GM12878 (cell line): ENCODE data around the gene WWC2.

Source experiments
- BACH1 ChIP-seq: fragments of 450-650 bp; IDR thresholded peaks from 2 replicates; pipeline ENCODE4 v1.6.1; 2017; ENCODE audit warnings: mild to moderate bottlenecking, borderline replicate concordance
- CEBPZ ChIP-seq: fragments of 150-350 bp; IDR thresholded peaks from 2 replicates; pipeline ENCODE4 v1.6.1; 2016; ENCODE audit warnings: low read depth, low read length
- CTCF ChIP-seq, 3 experiments: IDR thresholded peaks in 2 of 3; conservative IDR thresholded peaks in 1 of 3; 2 replicates each; pipeline ENCODE4 v1.5.1; 2011; ENCODE audit warnings: low read depth in 3 of 3, low read length in 3 of 3, mild to moderate bottlenecking in 3 of 3, control low read depth in 2 of 3, moderate library complexity in 2 of 3, inconsistent platforms in 1 of 3, mixed read lengths in 1 of 3; ENCODE audit not compliant: control insufficient read depth in 2 of 3, insufficient read depth in 1 of 3; ENCODE audit errors: extremely low read depth in 1 of 3
- EED ChIP-seq: sonication (generic); IDR thresholded peaks from 2 replicates; pipeline ENCODE4 v1.6.1; 2016; ENCODE audit warnings: antibody characterized with exemption, low read depth
- EP300 ChIP-seq, 2 experiments: fragments of 150-350 bp in 1 of 2; IDR thresholded peaks; 2 replicates each; pipeline ENCODE4 v1.6.1; 2011 to 2012; ENCODE audit warnings: low read depth in 2 of 2, low read length in 2 of 2, borderline replicate concordance in 1 of 2, improper control_type of control experiment in 1 of 2, inconsistent platforms in 1 of 2; ENCODE audit not compliant: control insufficient read depth in 1 of 2
- EZH2 ChIP-seq: IDR thresholded peaks from 2 replicates; pipeline ENCODE4 v1.6.1; 2012; ENCODE audit warnings: low read depth, mild to moderate bottlenecking, control low read depth, inconsistent platforms, low read length, borderline replicate concordance; ENCODE audit not compliant: control insufficient read depth
- FOXK2 ChIP-seq: fragments of 450-650 bp; IDR thresholded peaks from 2 replicates; pipeline ENCODE4 v1.6.1; 2017; ENCODE audit warnings: mild to moderate bottlenecking, moderate library complexity
- GABPA ChIP-seq: IDR thresholded peaks from 2 replicates; pipeline ENCODE4 v1.6.1; 2014; ENCODE audit warnings: antibody characterized with exemption, low read depth, mild to moderate bottlenecking, inconsistent platforms
- NKRF ChIP-seq: fragments of 450-650 bp; conservative IDR thresholded peaks from 2 replicates; pipeline ENCODE4 v1.6.1; 2017; ENCODE audit warnings: mild to moderate bottlenecking, moderate library complexity
- NR2F1 ChIP-seq: fragments of 450-650 bp; conservative IDR thresholded peaks from 2 replicates; pipeline ENCODE4 v1.6.1; 2017; ENCODE audit warnings: mild to moderate bottlenecking
- NRF1 ChIP-seq: conservative IDR thresholded peaks from 2 replicates; pipeline ENCODE4 v1.6.1; 2011; ENCODE audit warnings: mild to moderate bottlenecking, low read depth, low read length, improper control_type of control experiment
- POLR2A ChIP-seq: IDR thresholded peaks from 2 replicates; pipeline ENCODE4 v1.6.1; 2011; ENCODE audit warnings: low read depth, mild to moderate bottlenecking, low read length
- TAF1 ChIP-seq: IDR thresholded peaks from 2 replicates; pipeline ENCODE4 v1.6.1; 2011; ENCODE audit warnings: mild to moderate bottlenecking, low read depth, low read length, borderline replicate concordance
- ZBTB40 ChIP-seq: fragments of 450-650 bp; IDR thresholded peaks from 2 replicates; pipeline ENCODE4 v1.6.1; 2016; ENCODE audit warnings: mild to moderate bottlenecking, moderate library complexity, borderline replicate concordance

- no peak for TF ChIP-seq POLR2A
- TF ChIP-seq EED = no peak
- no peak for TF ChIP-seq FOXK2
- TF ChIP-seq CTCF (IDR thresholded peaks at IDR 0.05 in 2 of 3, conservative IDR thresholded peaks at IDR 0.05 in 1 of 3; ENCODE audit: control insufficient read depth in 2 of 3, extremely low read depth in 1 of 3, insufficient read depth in 1 of 3, low read depth in 3 of 3, low read length in 3 of 3) = no peak
- TF ChIP-seq CEBPZ = no peak
- no peak for TF ChIP-seq EZH2
- no peak for TF ChIP-seq BACH1
- TF ChIP-seq NR2F1 = no peak
- TF ChIP-seq ZBTB40 = no peak
- no peak for TF ChIP-seq TAF1
- TF ChIP-seq EP300 (IDR thresholded peaks at IDR 0.05; ENCODE audit: borderline replicate concordance in 1 of 2, control insufficient read depth in 1 of 2, low read depth in 2 of 2, low read length in 2 of 2) = no peak
- no peak for TF ChIP-seq NRF1
- no peak for TF ChIP-seq NKRF
- TF ChIP-seq GABPA = no peak
Measured at GRCh38 chr4:183111452-183111885, 12.4 kb downstream of the WWC2 start.
